Epithelial cell of proximal tubule (primary cell): ENCODE data around the gene KIF3A. TPM values are rescaled to one million over a fixed set of nuclear protein-coding genes. Genes with fewer than 3 reads are reported as not detected.
"Not testable (repeated sequence)": the region's sequence is repeated elsewhere in the genome, so short reads cannot be mapped to it uniquely, and the experiment has no call there.

Source experiments
- DNase-seq: peaks from one replicate; pipeline ENCODE4 v3.0.0-alpha.2; 2011; ENCODE audit warnings: low read depth
- H3K4me3 ChIP-seq: 2 replicates; pipeline ENCODE4 v1.5.1; 2011; ENCODE audit warnings: low read depth, mild to moderate bottlenecking, low read length
- total RNA-seq: library from RNA; depleted of rRNA; stranded (reverse); fragments of >200 nt; gene quantifications from 2 replicates; pipeline ENCODE4 v1.2.3, GENCODE V29; 2015
- TF ChIP-seq, protein P1 (sequence below): conservative IDR thresholded peaks from 2 replicates; pipeline ENCODE4 v1.5.1; 2012; ENCODE audit warnings: low read depth, mild to moderate bottlenecking, low read length

The KIF3A gene
- total RNA-seq, 1 donor from 2014 or later = 7.6 TPM

DNA sequence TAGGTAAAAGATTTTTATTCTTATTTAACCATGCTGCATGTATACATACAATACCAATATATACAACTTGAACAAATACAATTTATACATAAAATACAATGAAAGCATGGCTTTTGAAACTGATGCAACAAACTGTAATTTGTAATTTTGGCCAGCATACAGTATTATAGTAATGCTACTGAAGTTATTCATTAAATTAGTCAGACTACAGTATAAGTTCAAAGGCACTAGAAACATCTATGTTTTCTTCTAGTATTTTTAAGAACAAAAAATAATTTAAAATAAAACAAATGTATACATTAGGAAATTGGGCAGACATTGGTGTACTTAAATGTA, 44.7 kb downstream of the KIF3A start:
- no peak overlapping the region for H3K4me3 ChIP-seq
- TF ChIP-seq, protein P1, sequence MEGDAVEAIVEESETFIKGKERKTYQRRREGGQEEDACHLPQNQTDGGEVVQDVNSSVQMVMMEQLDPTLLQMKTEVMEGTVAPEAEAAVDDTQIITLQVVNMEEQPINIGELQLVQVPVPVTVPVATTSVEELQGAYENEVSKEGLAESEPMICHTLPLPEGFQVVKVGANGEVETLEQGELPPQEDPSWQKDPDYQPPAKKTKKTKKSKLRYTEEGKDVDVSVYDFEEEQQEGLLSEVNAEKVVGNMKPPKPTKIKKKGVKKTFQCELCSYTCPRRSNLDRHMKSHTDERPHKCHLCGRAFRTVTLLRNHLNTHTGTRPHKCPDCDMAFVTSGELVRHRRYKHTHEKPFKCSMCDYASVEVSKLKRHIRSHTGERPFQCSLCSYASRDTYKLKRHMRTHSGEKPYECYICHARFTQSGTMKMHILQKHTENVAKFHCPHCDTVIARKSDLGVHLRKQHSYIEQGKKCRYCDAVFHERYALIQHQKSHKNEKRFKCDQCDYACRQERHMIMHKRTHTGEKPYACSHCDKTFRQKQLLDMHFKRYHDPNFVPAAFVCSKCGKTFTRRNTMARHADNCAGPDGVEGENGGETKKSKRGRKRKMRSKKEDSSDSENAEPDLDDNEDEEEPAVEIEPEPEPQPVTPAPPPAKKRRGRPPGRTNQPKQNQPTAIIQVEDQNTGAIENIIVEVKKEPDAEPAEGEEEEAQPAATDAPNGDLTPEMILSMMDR = no peak
- no peak for DNase-seq

DNA sequence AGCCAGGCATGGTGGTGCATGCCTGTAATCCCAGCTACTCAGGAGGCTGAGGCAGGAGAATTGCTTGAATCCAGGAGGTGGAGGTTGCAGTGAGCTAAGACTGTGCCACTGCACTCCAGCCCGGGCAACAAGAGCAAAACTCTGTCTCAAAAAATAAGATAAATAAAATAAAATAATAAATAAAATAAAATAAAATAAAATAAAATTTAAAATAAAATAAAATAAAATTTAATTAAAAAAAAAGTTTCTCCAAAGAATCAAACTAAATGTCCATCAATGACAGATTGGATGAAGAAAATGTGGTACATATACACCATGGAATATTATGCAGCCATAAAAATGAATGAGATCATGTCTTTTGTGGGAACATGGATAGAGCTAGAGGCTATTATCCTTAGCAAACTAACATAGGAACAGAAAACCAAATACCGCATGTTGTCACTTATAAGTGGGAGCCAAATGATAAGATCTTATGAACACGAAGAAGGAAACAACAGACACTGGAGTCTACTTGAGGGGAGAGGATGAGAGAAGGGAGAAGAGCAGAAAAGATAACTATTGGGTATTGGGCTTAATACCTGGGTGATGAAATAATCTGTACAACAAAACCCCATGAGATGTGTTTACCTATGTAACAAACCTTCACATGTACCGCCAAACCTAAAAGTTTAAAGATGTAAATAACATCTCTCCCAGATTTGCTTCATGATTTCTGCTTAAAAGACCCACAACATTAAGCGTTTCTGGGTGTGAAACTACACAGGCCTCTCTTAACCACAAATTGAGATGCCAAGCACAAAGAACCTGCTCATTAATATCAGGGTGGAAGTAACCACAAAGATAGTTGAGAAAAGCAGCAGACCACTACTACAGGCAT, 45.4 kb downstream of the KIF3A start:
- not testable (repeated sequence) for H3K4me3 ChIP-seq, DNase-seq

DNA sequence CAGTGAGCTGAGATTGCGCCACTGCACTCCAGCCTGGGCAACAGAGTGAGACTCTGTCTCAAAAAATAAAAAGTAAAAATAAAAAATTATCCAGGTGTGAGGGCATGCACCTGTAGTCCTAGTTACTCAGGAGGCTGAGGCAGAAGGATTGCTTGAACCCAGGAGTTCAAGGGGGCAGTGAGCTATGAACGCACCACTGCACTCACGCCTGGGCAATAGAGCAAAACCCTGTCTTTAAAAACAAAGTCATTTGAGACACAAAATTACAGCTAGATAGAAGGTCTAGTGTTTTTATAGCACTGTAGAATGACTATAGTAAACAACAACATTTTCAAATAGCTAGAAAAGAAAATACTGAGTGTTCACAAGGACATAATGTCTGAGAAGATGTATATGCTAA, 47.2 kb downstream of the KIF3A start:
- TF ChIP-seq, protein P1 = no peak
- H3K4me3 ChIP-seq = no peak overlapping the region
- DNase-seq = no peak

DNA sequence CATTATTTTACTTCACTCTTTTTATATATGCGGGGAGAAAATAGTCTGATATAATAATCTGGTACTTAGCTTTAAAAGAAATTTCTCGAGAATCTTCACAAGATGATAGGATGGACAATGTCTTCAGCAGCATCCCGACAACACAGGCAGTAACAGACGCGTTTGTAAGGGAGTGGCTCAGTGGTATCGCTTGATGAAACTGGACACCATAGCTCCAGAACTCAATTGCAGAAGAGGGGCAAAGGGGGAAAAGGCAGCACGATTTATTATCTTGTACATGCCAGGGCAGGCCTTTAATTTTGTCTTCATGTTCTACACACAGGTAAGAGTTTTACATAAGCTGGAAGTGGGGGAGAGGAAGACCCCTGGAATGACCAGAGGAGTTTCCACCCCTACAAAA, 47.8 kb downstream of the KIF3A start:
- H3K4me3 ChIP-seq = no peak overlapping the region
- TF ChIP-seq, protein P1 = no peak
- no peak for DNase-seq

DNA sequence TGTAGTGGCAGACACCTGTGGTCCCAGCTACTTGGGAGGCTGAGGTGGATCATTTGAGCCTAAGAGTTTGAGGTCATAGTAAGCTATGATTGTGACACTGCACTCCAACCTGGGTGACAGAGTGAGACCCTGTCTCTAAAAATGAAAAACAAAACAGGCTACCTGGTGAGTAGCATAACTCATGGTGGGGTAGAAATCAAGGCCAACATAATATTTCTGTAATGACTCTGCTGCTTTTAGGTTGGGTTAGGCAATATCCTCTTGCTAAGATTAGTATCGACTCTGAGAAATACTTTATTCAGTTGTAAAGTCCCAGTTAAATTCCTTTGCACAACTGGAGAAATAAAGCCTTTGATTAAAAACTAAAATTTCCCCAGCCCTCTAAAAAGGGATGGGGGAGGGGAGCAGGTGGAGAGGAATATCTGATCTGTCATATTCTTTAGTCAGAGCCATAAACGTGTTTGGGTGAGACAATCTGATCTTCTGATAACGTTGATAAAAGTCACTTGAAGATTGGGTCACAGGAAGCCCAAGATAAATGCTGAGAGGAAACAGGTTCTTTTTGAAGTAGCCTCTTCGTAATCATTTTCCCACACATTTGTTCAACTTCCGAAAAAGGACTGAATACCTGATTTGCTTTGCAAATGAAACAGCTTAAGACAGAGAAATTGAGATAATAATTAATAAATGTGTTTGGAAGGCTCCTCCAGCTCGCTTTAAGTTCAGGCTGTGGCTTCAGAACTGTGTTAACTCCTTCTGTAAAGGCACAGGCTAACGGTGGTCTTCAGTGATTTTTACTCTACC, 48.6 kb downstream of the KIF3A start:
- no peak for DNase-seq
- TF ChIP-seq, protein P1 = no peak
- no peak overlapping the region for H3K4me3 ChIP-seq

DNA sequence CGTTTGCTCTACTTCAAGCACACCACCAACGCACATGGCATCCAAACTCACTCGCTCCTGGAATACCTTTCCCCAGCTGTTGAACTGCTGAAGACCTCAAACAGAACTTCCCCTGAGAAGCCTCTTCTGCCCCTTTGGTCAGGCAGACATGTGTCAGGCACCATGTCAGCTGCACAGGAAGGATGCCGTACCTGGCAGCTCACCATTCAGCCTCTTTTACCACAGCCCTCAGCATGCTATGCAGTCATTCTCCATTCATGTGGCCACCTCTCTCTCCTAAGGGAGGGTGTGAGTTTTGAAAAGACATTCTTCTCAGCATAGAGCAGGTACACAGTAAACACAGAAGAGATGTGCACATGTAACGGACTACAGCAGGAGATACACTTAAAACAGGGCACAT, 49.4 kb downstream of the KIF3A start:
- TF ChIP-seq, protein P1 = no peak
- H3K4me3 ChIP-seq = no peak overlapping the region
- no peak for DNase-seq

DNA sequence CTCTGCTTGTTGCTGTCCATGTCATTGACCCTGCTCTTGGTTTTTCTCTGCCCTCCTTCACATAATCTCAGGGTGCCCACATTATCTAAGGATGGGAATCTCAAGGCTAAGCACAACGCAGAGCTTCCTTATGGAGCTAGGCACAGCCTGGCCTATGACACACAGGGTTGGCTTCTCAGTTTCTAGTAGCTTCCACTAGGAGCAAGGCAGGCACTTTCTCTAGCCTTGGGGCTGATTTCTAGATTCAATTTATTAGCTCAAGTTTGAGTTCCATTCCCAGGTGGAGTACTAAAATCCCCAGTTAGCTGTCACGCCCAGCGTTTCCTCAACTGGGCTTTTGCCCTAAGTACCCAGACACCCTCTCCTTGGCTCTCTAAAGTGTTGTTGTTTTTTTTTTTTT, 51.2 kb downstream of the KIF3A start:
- no peak overlapping the region for H3K4me3 ChIP-seq
- DNase-seq = no peak
- TF ChIP-seq, protein P1 = no peak
